Posterior cingulate gyrus (tissue), 11 donors: Measurements from ENCODE around the gene RBM33.

Source experiments
- DNase-seq, 10 donors: peaks; one replicate each; pipeline versions ENCODE4 v3.0.0 to v3.0.0-alpha.2; 2020 to 2021; ENCODE audit warnings: mixed read lengths in 3 of 10
- intact Hi-C: fragments of 100-400 bp; cut with DNase I; formaldehyde crosslinking; loops from one replicate; pipeline ENCODE4 v1.15.1; 2023

The RBM33 gene

GRCh38 chr7:155656891-155657290, 12.4 kb downstream of the RBM33 start:
- intact Hi-C loops, result no loop called here
- no peak for DNase-seq

- intact Hi-C loops, result no loop called here
- DNase-seq, result no peak
These were observed 15.7 kb downstream of the RBM33 start for GRCh38 chr7:155660059-155660757.

GRCh38 chr7:155660758-155661093, 16.3 kb downstream of the RBM33 start:
- DNase-seq, result no peak
- intact Hi-C loops, result no loop called here

- intact Hi-C loops, result no loop called here
- no peak for DNase-seq
These were observed 18.0 kb downstream of the RBM33 start for GRCh38 chr7:155662343-155663043.

- no peak for DNase-seq
- intact Hi-C loops, result no loop called here
These were observed 19.5 kb downstream of the RBM33 start for GRCh38 chr7:155663937-155664336.

GRCh38 chr7:155665079-155665956, 20.9 kb downstream of the RBM33 start:
- no peak for DNase-seq
- intact Hi-C loops, result no loop called here

- intact Hi-C loops, result no loop called here
- no peak for DNase-seq
These were observed 21.5 kb downstream of the RBM33 start for GRCh38 chr7:155665957-155666287.

GRCh38 chr7:155667241-155667829, 22.9 kb downstream of the RBM33 start:
- intact Hi-C loops, result no loop called here
- DNase-seq, result no peak

GRCh38 chr7:155669717-155670505, 25.4 kb downstream of the RBM33 start:
- intact Hi-C loops, result no loop called here
- peak in 1 of 10 donors; percentile 69 for DNase-seq

GRCh38 chr7:155670521-155670920, 26.1 kb downstream of the RBM33 start:
- peak in 1 of 10 donors; percentile 56 for DNase-seq
- intact Hi-C loops, result no loop called here

- DNase-seq, result no peak
- intact Hi-C loops, result no loop called here
These were observed 30.1 kb downstream of the RBM33 start for GRCh38 chr7:155674556-155674955.

- intact Hi-C loops, result no loop called here
- DNase-seq, result no peak
These were observed 31.6 kb downstream of the RBM33 start for GRCh38 chr7:155676052-155676451.

GRCh38 chr7:155677688-155678087, 33.2 kb downstream of the RBM33 start:
- no peak for DNase-seq
- intact Hi-C loops, result no loop called here

- DNase-seq, result no peak
- intact Hi-C loops, result no loop called here
These were observed 35.7 kb downstream of the RBM33 start for GRCh38 chr7:155680124-155680523.

GRCh38 chr7:155680864-155681263, 36.4 kb downstream of the RBM33 start:
- DNase-seq, result no peak
- intact Hi-C loops, result no loop called here

GRCh38 chr7:155681663-155682062, 37.2 kb downstream of the RBM33 start:
- DNase-seq, result no peak
- intact Hi-C loops, result no loop called here

GRCh38 chr7:155682484-155682883, 38.0 kb downstream of the RBM33 start:
- DNase-seq, result no peak
- intact Hi-C loops, result no loop called here

- no peak for DNase-seq
- intact Hi-C loops, result no loop called here
These were observed 38.6 kb downstream of the RBM33 start for GRCh38 chr7:155683098-155683497.

GRCh38 chr7:155683714-155684113, 39.3 kb downstream of the RBM33 start:
- intact Hi-C loops, result no loop called here
- no peak for DNase-seq

- intact Hi-C loops, result no loop called here
- no peak for DNase-seq
These were observed 40.1 kb downstream of the RBM33 start for GRCh38 chr7:155684543-155684942.
